Gastrocnemius medialis (tissue), 4 donors: ENCODE data around the gene TPRG1.

ENCODE experiments used
- CTCF ChIP-seq, 5 experiments: fragments of 450-650 bp in 3 of 5; fragments of 200-600 bp in 2 of 5; sonication (generic) in 2 of 5; IDR thresholded peaks in 4 of 5; conservative IDR thresholded peaks in 1 of 5; 1 replicate in 4 of 5; 2 replicates in 1 of 5; pipeline ENCODE4 v1.5.1; 2016 to 2019; ENCODE audit warnings: antibody characterized with exemption in 5 of 5, mild to moderate bottlenecking in 3 of 5, moderate library complexity in 3 of 5
- POLR2A ChIP-seq, 2 donors: fragments of 450-650 bp; IDR thresholded peaks; one replicate each; pipeline ENCODE4 v1.6.1; 2017; ENCODE audit warnings: antibody characterized with exemption in 2 of 2, mild to moderate bottlenecking in 2 of 2, moderate library complexity in 2 of 2

GRCh38 chr3:189172668-189173419 lies 1.1 kb downstream of the TPRG1 start:
- TF ChIP-seq POLR2A (IDR thresholded peaks at IDR 0.05) (no peak), CTCF (IDR thresholded peaks at IDR 0.05 in 4 of 5, conservative IDR thresholded peaks at IDR 0.05 in 1 of 5) (no peak)
